A204.1 (cell line): ENCODE data around the gene HSPA12B.

ENCODE experiments used
- FAIRE-seq: peaks from 2 replicates; lab custom pipeline; 2012; peaks lifted over from hg19 to GRCh38; lab: Jason Lieb, UNC

Gene HSPA12B

GRCh38 chr20:3732327-3733118 lies at the start of gene HSPA12B:
Gene HSPA12B, plus strand, starts transcription at chr20:3732685. Its CDS starts 5,990 bp downstream, at chr20:3738675.
- FAIRE-seq, result no peak

GRCh38 chr20:3685341-3685740 lies 47.1 kb upstream of the HSPA12B start:
- no peak for FAIRE-seq

GRCh38 chr20:3686421-3686820 lies 46.1 kb upstream of the HSPA12B start:
- FAIRE-seq, result no peak

GRCh38 chr20:3686867-3687321 lies 45.6 kb upstream of the HSPA12B start:
- FAIRE-seq, result no peak

- FAIRE-seq, result no peak
These were observed 44.8 kb upstream of the HSPA12B start for GRCh38 chr20:3687655-3688054.

- FAIRE-seq, result no peak
These were observed 42.5 kb upstream of the HSPA12B start for GRCh38 chr20:3689978-3690377.

GRCh38 chr20:3690413-3690812 lies 42.1 kb upstream of the HSPA12B start:
- no peak for FAIRE-seq

GRCh38 chr20:3691306-3691705 lies 41.2 kb upstream of the HSPA12B start:
- FAIRE-seq, result no peak

- FAIRE-seq, result no peak
These were observed 40.6 kb upstream of the HSPA12B start for GRCh38 chr20:3691897-3692296.

- FAIRE-seq, result no peak
These were observed 39.7 kb upstream of the HSPA12B start for GRCh38 chr20:3692706-3693294.

- FAIRE-seq, result no peak
These were observed 39.1 kb upstream of the HSPA12B start for GRCh38 chr20:3693376-3693775.

GRCh38 chr20:3694864-3695263 lies 37.6 kb upstream of the HSPA12B start:
- FAIRE-seq, result no peak

GRCh38 chr20:3696200-3696599 lies 36.3 kb upstream of the HSPA12B start:
- no peak for FAIRE-seq

GRCh38 chr20:3696745-3697587 lies 35.5 kb upstream of the HSPA12B start:
- no peak for FAIRE-seq

GRCh38 chr20:3697588-3698305 lies 34.7 kb upstream of the HSPA12B start:
- FAIRE-seq, result no peak

GRCh38 chr20:3698591-3699001 lies 33.9 kb upstream of the HSPA12B start:
- no peak for FAIRE-seq

- no peak for FAIRE-seq
These were observed 33.4 kb upstream of the HSPA12B start for GRCh38 chr20:3699037-3699436.

GRCh38 chr20:3701061-3701998 lies 31.2 kb upstream of the HSPA12B start:
- FAIRE-seq, result no peak

- no peak for FAIRE-seq
These were observed 29.7 kb upstream of the HSPA12B start for GRCh38 chr20:3702611-3703391.

GRCh38 chr20:3704087-3704486 lies 28.4 kb upstream of the HSPA12B start:
- FAIRE-seq, result no peak
